Endothelial cell of umbilical vein (primary cell): Measurements from ENCODE around the gene GPR17.

Experiments
- EZH2 ChIP-seq: IDR thresholded peaks from 2 replicates; pipeline ENCODE4 v1.6.1; 2012; ENCODE audit warnings: borderline replicate concordance, low read depth, mild to moderate bottlenecking, moderate library complexity, low read length, inconsistent platforms; ENCODE audit not compliant: severe bottlenecking
- GATA2 ChIP-seq: IDR thresholded peaks from 2 replicates; pipeline ENCODE4 v1.7.0; 2011; ENCODE audit warnings: low read depth, mild to moderate bottlenecking, moderate library complexity, mixed read lengths, low read length; ENCODE audit not compliant: insufficient read length, insufficient read depth
- JUN ChIP-seq: IDR thresholded peaks from 2 replicates; pipeline ENCODE4 v1.6.1; 2011; ENCODE audit warnings: borderline replicate concordance, low read depth; ENCODE audit not compliant: insufficient read length, insufficient read depth
- POLR2A ChIP-seq: IDR thresholded peaks from 2 replicates; pipeline ENCODE4 v1.6.1; 2012; ENCODE audit warnings: low read depth, mild to moderate bottlenecking, control low read depth, low read length
- POLR2AphosphoS5 ChIP-seq: IDR thresholded peaks from 2 replicates; pipeline ENCODE4 v1.6.1; 2012; ENCODE audit warnings: low read depth, mild to moderate bottlenecking, control low read depth, low read length, moderate library complexity; ENCODE audit not compliant: insufficient read depth
- TF ChIP-seq, protein P1 (sequence below): IDR thresholded peaks from 2 replicates; pipeline ENCODE4 v1.6.1; 2011; ENCODE audit not compliant: insufficient read depth, insufficient read length
- TF ChIP-seq, protein P2 (sequence below), 2 donors: IDR thresholded peaks; 1 replicate in 1 of 2; 2 replicates in 1 of 2; pipeline ENCODE4 v1.5.1; 2011; ENCODE audit warnings: low read length in 2 of 2, mild to moderate bottlenecking in 2 of 2, moderate library complexity in 2 of 2, control low read depth in 1 of 2, inconsistent platforms in 1 of 2, low read depth in 1 of 2; ENCODE audit not compliant: insufficient read depth in 1 of 2; ENCODE audit errors: extremely low read depth in 1 of 2

DNA sequence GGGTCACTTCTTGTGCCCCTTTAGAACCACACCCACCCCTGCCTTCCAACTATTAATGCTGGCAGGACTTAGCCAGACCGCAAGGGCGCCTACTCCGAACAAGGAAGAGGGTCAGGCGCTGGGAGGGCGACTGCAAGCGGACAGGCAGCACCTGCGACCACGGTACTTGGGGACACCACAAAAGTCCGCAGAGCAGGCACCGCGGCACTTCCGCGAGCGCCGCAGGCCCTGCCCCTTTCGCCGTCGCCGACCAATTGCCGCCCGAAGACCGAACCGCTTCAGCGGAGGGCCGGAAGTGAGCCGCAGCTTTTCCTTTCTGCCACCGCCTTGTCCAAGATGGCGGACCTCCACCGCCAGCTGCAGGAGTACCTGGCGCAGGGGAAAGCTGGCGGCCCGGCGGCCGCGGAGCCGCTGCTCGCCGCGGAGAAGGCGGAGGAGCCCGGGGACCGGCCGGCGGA lies 55.3 kb downstream of the GPR17 start, which contains the start of gene SFT2D3:
- TF ChIP-seq, protein P1, sequence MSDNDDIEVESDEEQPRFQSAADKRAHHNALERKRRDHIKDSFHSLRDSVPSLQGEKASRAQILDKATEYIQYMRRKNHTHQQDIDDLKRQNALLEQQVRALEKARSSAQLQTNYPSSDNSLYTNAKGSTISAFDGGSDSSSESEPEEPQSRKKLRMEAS: no peak
- no peak for TF ChIP-seq GATA2
- peak; percentile 95 for TF ChIP-seq POLR2AphosphoS5
- TF ChIP-seq, protein P2, sequence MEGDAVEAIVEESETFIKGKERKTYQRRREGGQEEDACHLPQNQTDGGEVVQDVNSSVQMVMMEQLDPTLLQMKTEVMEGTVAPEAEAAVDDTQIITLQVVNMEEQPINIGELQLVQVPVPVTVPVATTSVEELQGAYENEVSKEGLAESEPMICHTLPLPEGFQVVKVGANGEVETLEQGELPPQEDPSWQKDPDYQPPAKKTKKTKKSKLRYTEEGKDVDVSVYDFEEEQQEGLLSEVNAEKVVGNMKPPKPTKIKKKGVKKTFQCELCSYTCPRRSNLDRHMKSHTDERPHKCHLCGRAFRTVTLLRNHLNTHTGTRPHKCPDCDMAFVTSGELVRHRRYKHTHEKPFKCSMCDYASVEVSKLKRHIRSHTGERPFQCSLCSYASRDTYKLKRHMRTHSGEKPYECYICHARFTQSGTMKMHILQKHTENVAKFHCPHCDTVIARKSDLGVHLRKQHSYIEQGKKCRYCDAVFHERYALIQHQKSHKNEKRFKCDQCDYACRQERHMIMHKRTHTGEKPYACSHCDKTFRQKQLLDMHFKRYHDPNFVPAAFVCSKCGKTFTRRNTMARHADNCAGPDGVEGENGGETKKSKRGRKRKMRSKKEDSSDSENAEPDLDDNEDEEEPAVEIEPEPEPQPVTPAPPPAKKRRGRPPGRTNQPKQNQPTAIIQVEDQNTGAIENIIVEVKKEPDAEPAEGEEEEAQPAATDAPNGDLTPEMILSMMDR (IDR thresholded peaks at IDR 0.05; ENCODE audit: extremely low read depth in 1 of 2, insufficient read depth in 1 of 2, low read depth in 1 of 2, low read length in 2 of 2): no peak
- no peak for TF ChIP-seq EZH2
- peak; percentile 99 for TF ChIP-seq POLR2A
- TF ChIP-seq JUN: no peak
